HFFc6 (cell line): Measurements from ENCODE around the gene SCN4A. TPM values are rescaled to one million over a fixed set of nuclear protein-coding genes. Genes with fewer than 3 reads are reported as not detected.
"Not testable (repeated sequence)": the region's sequence is repeated elsewhere in the genome, so short reads cannot be mapped to it uniquely, and the experiment has no call there.

Experiments
- DNase-seq: peaks from one replicate; pipeline ENCODE4 v3.0.0-alpha.2; 2018
- H3K27ac Mint-ChIP-seq: 2 replicates; pipeline ENCODE4 v1.8.0; 2020; ENCODE audit warnings: mild to moderate bottlenecking, mixed read lengths
- H3K27me3 Mint-ChIP-seq: 2 replicates; pipeline ENCODE4 v1.8.0; 2021; ENCODE audit warnings: mild to moderate bottlenecking, moderate library complexity, mixed read lengths; ENCODE audit not compliant: insufficient read depth
- H3K36me3 Mint-ChIP-seq: 2 replicates; pipeline ENCODE4 v1.8.0; 2021; ENCODE audit warnings: low read depth, mixed read lengths
- H3K4me1 Mint-ChIP-seq: 2 replicates; pipeline ENCODE4 v1.8.0; 2020; ENCODE audit warnings: low read depth, mixed read lengths
- H3K4me3 Mint-ChIP-seq: 2 replicates; pipeline ENCODE4 v1.8.0; 2020; ENCODE audit warnings: mild to moderate bottlenecking, moderate library complexity, mixed read lengths
- H3K9me3 Mint-ChIP-seq: 2 replicates; pipeline ENCODE4 v1.8.0; 2020; ENCODE audit warnings: mild to moderate bottlenecking, mixed read lengths
- total RNA-seq, 6 experiments: library from RNA; stranded (reverse); fragmentation: NEBNext Ultra II Directional; extraction: Animal tissue kit (Norgen Biotek cat#: 25700); gene quantifications; 2 replicates in 1 of 6; 3 replicates in 5 of 6; pipeline ENCODE4 v1.2.3, GENCODE V29; 2021
- TF ChIP-seq, protein P1 (sequence below): fragments of 200-600 bp; sonication (generic); IDR thresholded peaks from 2 replicates; pipeline ENCODE4 v1.5.0; 2021; ENCODE audit warnings: antibody characterized with exemption, mild to moderate bottlenecking

Gene SCN4A
- total RNA-seq, 6 experiments from 2014 or later = not detected

DNA sequence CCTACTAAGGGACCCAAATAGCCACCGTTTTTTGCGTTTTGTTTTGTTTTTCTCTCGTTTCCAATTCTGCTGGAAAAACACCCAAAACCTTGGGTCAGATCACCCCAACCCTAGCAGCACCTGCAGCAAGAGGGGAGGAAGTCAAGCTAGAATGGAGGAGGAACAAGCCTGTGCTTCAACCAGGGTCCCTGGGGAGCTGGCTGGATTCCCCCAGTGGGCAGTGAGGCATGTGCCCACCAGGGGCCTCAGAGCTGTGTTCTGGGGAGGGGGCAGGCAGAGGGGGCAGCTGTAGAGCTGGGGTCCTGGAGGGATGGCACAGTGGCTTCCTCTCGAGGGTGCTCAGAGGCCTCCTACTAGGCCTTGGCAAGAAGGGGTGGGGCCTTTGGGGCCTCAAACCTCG lies 47.1 kb downstream of the SCN4A start:
- Mint-ChIP-seq H3K27me3 (peaks cover 3% of the 10 kb centered on the region; the same call in 1 of the 2 replicates), H3K9me3 (no peaks in the 10 kb centered on the region), H3K4me3 (no peak overlapping the region), H3K36me3 (no peaks in the 10 kb centered on the region), H3K4me1 (no peaks in the 10 kb centered on the region), H3K27ac (no peak overlapping the region)
- no peak for DNase-seq
- TF ChIP-seq, protein P1, sequence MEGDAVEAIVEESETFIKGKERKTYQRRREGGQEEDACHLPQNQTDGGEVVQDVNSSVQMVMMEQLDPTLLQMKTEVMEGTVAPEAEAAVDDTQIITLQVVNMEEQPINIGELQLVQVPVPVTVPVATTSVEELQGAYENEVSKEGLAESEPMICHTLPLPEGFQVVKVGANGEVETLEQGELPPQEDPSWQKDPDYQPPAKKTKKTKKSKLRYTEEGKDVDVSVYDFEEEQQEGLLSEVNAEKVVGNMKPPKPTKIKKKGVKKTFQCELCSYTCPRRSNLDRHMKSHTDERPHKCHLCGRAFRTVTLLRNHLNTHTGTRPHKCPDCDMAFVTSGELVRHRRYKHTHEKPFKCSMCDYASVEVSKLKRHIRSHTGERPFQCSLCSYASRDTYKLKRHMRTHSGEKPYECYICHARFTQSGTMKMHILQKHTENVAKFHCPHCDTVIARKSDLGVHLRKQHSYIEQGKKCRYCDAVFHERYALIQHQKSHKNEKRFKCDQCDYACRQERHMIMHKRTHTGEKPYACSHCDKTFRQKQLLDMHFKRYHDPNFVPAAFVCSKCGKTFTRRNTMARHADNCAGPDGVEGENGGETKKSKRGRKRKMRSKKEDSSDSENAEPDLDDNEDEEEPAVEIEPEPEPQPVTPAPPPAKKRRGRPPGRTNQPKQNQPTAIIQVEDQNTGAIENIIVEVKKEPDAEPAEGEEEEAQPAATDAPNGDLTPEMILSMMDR = no peak

DNA sequence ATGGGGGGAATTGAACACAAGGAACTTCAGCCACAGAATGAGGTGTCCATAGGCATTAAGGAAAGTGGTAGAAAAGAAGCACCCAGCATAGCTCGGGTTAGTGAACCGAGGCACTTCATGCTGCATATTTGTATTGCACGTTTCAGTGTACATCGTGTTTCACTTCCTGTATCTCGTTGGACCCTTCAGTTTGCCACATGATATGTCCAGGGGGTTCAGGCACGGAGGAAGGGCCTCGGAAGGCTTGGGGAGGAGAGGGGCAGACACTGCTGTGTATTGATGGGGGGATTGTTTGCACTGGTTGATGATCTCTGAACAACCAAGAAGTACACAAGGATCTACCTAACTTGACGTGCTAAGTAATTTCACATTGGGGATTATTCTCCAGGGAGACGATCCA lies 50.3 kb downstream of the SCN4A start:
- H3K4me3 Mint-ChIP-seq, H3K36me3 Mint-ChIP-seq, H3K27me3 Mint-ChIP-seq, H3K4me1 Mint-ChIP-seq, H3K27ac Mint-ChIP-seq, DNase-seq, H3K9me3 Mint-ChIP-seq: not testable (repeated sequence)

DNA sequence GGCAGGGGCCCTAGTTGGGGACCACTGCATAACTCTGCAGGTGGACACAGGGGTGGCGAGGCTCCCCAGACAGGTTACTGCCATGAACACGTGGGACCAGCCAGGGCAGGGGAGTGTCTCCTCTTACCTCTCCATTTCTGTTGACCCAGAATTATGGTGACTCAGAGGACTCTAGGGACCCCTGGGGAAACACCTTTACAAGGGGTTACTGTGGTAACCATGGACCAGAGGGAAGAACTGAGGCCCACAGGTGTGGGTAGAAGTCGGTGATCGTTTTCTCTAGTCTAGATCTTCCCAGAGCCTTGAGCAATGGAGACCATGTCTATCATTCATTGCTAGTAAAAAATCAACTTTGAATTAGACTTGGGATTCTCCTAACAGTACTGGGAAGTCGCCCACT lies 51.9 kb downstream of the SCN4A start:
- peaks cover 21% of the 10 kb centered on the region for H3K27me3 Mint-ChIP-seq
- H3K9me3 Mint-ChIP-seq, H3K4me3 Mint-ChIP-seq, DNase-seq, H3K4me1 Mint-ChIP-seq, H3K36me3 Mint-ChIP-seq, H3K27ac Mint-ChIP-seq: not testable (repeated sequence)

DNA sequence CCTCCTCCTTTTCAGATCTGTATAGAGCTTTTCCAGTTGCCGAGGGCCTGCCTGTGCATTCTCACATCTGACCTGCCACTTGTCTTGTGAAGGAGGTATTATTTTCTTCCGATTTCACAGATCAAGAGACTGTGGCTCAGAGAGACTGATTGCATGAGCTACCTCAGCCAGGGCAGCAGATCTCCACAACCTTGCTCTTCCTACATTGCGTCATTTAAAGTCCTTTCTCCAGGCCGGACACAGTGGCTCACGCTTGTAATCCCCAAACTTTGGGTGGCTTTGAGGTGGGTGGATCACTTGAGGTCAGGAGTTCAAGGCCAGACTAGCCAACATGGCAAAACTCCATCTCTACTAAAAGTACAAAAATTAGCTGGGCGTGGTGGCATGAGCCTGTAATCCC lies 52.7 kb downstream of the SCN4A start:
- H3K27ac Mint-ChIP-seq, H3K4me3 Mint-ChIP-seq: not testable (repeated sequence)
- H3K27me3 Mint-ChIP-seq = peaks cover 25% of the 10 kb centered on the region

DNA sequence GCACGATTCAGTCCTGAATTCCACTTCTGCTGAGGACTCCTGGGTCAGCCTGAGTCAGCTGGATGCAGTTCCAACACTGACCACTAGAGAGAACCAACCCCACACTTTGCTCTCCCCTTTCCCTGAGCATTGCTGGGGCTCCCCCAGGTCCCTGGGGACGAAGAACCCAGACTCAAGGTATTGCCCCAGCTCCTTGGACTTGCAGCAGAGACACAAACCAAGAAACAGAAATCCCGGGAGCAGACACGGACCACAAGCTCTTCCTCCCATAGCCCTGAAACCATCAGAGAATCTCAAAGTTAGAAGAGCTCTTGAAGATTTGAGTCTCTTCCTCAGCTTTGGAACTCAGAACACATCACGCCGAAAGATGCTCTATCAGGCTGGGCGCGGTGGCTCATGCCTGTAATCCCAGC lies 53.4 kb downstream of the SCN4A start:
- Mint-ChIP-seq H3K27me3 (peaks cover 31% of the 10 kb centered on the region), H3K4me3 (no peak overlapping the region), H3K9me3 (no peaks in the 10 kb centered on the region), H3K36me3 (no peaks in the 10 kb centered on the region), H3K27ac (no peak overlapping the region), H3K4me1 (no peaks in the 10 kb centered on the region)
- peak; percentile 28 for DNase-seq
- TF ChIP-seq, protein P1 = peak; percentile 95

More for the DNA sequence above, 52.7 kb downstream of the SCN4A start:
- H3K4me1 Mint-ChIP-seq, H3K9me3 Mint-ChIP-seq, H3K36me3 Mint-ChIP-seq, DNase-seq: not testable (repeated sequence)

DNA sequence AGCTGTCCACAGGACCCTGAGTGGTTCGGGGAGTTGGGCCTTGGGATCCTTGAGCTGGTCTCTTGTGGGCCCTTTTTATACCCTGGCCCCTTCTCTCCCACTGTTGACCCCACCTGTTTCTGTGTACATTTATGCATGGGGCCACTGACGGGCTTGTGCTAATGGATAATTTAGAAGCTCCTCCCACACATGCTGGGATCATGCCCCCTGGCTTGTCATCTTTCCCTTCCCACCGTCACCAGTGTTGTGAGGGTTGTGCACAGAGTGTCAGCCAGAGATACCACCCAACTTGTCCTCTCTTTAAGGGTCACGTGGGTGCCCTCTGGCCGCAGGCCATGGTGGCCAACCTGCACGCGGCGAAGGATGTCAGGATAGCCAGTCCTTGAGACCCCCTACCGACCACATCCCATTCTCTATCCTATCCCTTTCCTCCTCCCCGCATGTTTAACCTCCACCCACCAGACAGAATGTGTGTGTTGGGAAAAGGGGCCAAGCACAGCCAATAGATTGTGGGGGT lies 53.9 kb downstream of the SCN4A start, which contains the start of gene GH1:
TSS of gene GH1 (minus strand) at position 51 of the 517 bp plus-strand sequence. CDS start 63 bp downstream, outside the sequence.
- H3K27ac Mint-ChIP-seq, H3K4me1 Mint-ChIP-seq, DNase-seq, H3K9me3 Mint-ChIP-seq, H3K4me3 Mint-ChIP-seq, H3K36me3 Mint-ChIP-seq: not testable (repeated sequence)
- H3K27me3 Mint-ChIP-seq = peaks cover 33% of the 10 kb centered on the region

DNA sequence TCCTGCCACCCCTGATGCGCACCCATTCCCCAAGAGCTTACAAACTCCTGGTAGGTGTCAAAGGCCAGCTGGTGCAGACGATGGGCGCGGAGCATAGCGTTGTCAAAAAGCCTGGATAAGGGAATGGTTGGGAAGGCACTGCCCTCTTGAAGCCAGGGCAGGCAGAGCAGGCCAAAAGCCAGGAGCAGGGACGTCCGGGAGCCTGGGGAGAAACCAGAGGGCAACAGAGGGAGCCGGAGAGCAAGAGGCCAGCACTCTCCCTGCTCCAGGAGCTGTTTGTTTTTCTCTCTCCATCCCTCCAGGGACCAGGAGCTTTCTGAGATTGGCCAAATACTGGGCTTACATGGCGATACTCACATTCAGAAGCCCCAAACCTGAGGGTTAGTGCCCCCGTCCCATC lies 54.4 kb downstream of the SCN4A start:
- DNase-seq = no peak
- Mint-ChIP-seq H3K9me3 (no peaks in the 10 kb centered on the region), H3K4me1 (no peaks in the 10 kb centered on the region), H3K36me3 (no peaks in the 10 kb centered on the region), H3K27ac (no peak overlapping the region), H3K4me3 (no peak overlapping the region), H3K27me3 (peaks cover 33% of the 10 kb centered on the region)
- TF ChIP-seq, protein P1 = no peak

DNA sequence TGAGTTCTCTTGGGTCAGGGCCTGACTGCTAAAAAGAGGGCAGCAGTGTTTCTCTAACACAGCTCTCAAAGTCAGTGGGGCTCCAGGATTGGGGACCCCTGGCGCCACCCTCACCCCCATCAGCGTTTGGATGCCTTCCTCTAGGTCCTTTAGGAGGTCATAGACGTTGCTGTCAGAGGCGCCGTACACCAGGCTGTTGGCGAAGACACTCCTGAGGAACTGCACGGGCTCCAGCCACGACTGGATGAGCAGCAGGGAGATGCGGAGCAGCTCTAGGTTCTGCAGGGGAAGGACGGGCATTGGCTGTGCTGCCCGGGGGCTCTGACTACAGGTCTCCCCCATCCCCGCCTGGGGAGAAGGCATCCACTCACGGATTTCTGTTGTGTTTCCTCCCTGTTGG lies 55.1 kb downstream of the SCN4A start:
- no peaks in the 10 kb centered on the region for H3K9me3 Mint-ChIP-seq
- TF ChIP-seq, protein P1 = no peak
- DNase-seq = no peak
- H3K27me3 Mint-ChIP-seq = peaks cover 31% of the 10 kb centered on the region
- no peak overlapping the region for H3K4me3 Mint-ChIP-seq
- no peaks in the 10 kb centered on the region for H3K4me1 Mint-ChIP-seq
- H3K27ac Mint-ChIP-seq = no peak overlapping the region
- H3K36me3 Mint-ChIP-seq = no peaks in the 10 kb centered on the region

DNA sequence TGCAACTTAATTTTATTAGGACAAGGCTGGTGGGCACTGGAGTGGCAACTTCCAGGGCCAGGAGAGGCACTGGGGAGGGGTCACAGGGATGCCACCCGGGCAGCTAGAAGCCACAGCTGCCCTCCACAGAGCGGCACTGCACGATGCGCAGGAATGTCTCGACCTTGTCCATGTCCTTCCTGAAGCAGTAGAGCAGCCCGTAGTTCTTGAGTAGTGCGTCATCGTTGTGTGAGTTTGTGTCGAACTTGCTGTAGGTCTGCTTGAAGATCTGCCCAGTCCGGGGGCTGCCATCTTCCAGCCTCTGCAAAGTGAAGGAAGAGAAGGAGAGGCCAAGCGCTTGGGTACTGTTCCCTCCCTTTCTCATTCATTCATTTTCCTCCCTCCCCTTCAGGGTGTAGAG lies 55.5 kb downstream of the SCN4A start:
- H3K4me1 Mint-ChIP-seq, H3K27ac Mint-ChIP-seq, H3K36me3 Mint-ChIP-seq: not testable (repeated sequence)

More for the DNA sequence above, 55.5 kb downstream of the SCN4A start:
- not testable (repeated sequence) for DNase-seq, H3K9me3 Mint-ChIP-seq, H3K4me3 Mint-ChIP-seq
- H3K27me3 Mint-ChIP-seq = peaks cover 33% of the 10 kb centered on the region
